H1 (cell line): Measurements from ENCODE around the gene KCND1.

Experiments used
- BRCA1 ChIP-seq: IDR thresholded peaks from 2 replicates; pipeline ENCODE4 v1.6.1; 2012; ENCODE audit warnings: low read depth, low read length, improper control_type of control experiment
- CEBPB ChIP-seq: IDR thresholded peaks from 2 replicates; pipeline ENCODE4 v1.6.1; 2012; ENCODE audit warnings: low read depth, low read length
- CTCF ChIP-seq, 3 experiments: IDR thresholded peaks; 1 replicate in 2 of 3; 2 replicates in 1 of 3; pipeline versions ENCODE4 v1.5.1 to v1.6.1; 2011; ENCODE audit warnings: low read length in 3 of 3, mild to moderate bottlenecking in 3 of 3, inconsistent platforms in 2 of 3, low read depth in 1 of 3, moderate library complexity in 1 of 3; ENCODE audit not compliant: insufficient read depth in 1 of 3; ENCODE audit errors: control extremely low read depth in 1 of 3
- EGR1 ChIP-seq: IDR thresholded peaks from 2 replicates; pipeline ENCODE4 v1.6.1; 2011; ENCODE audit warnings: low read depth, low read length, borderline replicate concordance
- PHF8 ChIP-seq: fragments of 200-600 bp; sonication (generic); conservative IDR thresholded peaks from 2 replicates; pipeline ENCODE4 v1.7.1; 2012; ENCODE audit warnings: low read depth, mild to moderate bottlenecking, inconsistent platforms, low read length, moderate library complexity
- POLR2A ChIP-seq, 2 experiments: IDR thresholded peaks; 1 replicate in 1 of 2; 2 replicates in 1 of 2; pipeline ENCODE4 v1.6.1; 2011; ENCODE audit warnings: low read depth in 2 of 2, low read length in 2 of 2, mild to moderate bottlenecking in 2 of 2; ENCODE audit errors: control extremely low read depth in 1 of 2
- POLR2AphosphoS5 ChIP-seq: IDR thresholded peaks from 2 replicates; pipeline ENCODE4 v1.6.1; 2011; ENCODE audit warnings: low read depth, low read length
- SAP30 ChIP-seq: fragments of 300-600 bp; sonication (generic); IDR thresholded peaks from 2 replicates; pipeline ENCODE4 v1.7.1; 2012; ENCODE audit warnings: low read length, moderate library complexity, mild to moderate bottlenecking, inconsistent platforms; ENCODE audit not compliant: insufficient read depth, insufficient replicate concordance
- SP2 ChIP-seq: IDR thresholded peaks from 2 replicates; pipeline ENCODE4 v1.6.1; 2012; ENCODE audit warnings: mild to moderate bottlenecking, low read length, inconsistent platforms
- TCF12 ChIP-seq: IDR thresholded peaks from 2 replicates; pipeline ENCODE4 v1.6.1; 2011; ENCODE audit warnings: low read depth, mild to moderate bottlenecking, low read length
- YY1 ChIP-seq: IDR thresholded peaks from 2 replicates; pipeline ENCODE4 v1.6.1; 2011; ENCODE audit warnings: low read depth, mild to moderate bottlenecking, low read length
- ZNF274 ChIP-seq: IDR thresholded peaks from 2 replicates; pipeline ENCODE4 v1.7.0; 2012; ENCODE audit warnings: low read length, borderline replicate concordance; ENCODE audit errors: extremely low read depth

- TF ChIP-seq CTCF (IDR thresholded peaks at IDR 0.05; ENCODE audit: control extremely low read depth in 1 of 3, insufficient read depth in 1 of 3, low read depth in 1 of 3, low read length in 3 of 3) (no peak), EGR1 (no peak), TCF12 (no peak), CEBPB (no peak), POLR2A (IDR thresholded peaks at IDR 0.05; ENCODE audit: control extremely low read depth in 1 of 2, low read depth in 2 of 2, low read length in 2 of 2) (no peak), SP2 (no peak), SAP30 (no peak), ZNF274 (no peak), BRCA1 (no peak), PHF8 (no peak), POLR2AphosphoS5 (no peak), YY1 (no peak)
These were observed 3.9 kb upstream of the KCND1 start for GRCh38 chrX:48975541-48975940.
